Nephron progenitor cell (in vitro differentiated cells): ENCODE data around the gene KRTAP10-6.

Experiments
- DNase-seq: peaks from one replicate; pipeline ENCODE4 v3.0.0; 2021
- H3K27ac Mint-ChIP-seq: 2 replicates; pipeline ENCODE4 v1.8.0; 2021; ENCODE audit warnings: mild to moderate bottlenecking, moderate library complexity, mixed read lengths
- H3K27me3 Mint-ChIP-seq: 2 replicates; pipeline ENCODE4 v1.8.0; 2021; ENCODE audit warnings: mild to moderate bottlenecking, low read depth, mixed read lengths; ENCODE audit not compliant: poor library complexity
- H3K36me3 Mint-ChIP-seq: 2 replicates; pipeline ENCODE4 v1.8.0; 2021; ENCODE audit warnings: low read depth, mixed read lengths
- H3K4me1 Mint-ChIP-seq: 2 replicates; pipeline ENCODE4 v1.8.0; 2021; ENCODE audit warnings: mixed read lengths
- H3K4me3 Mint-ChIP-seq: 2 replicates; pipeline ENCODE4 v1.8.0; 2021; ENCODE audit warnings: mild to moderate bottlenecking, moderate library complexity, mixed read lengths
- H3K9me3 Mint-ChIP-seq: 2 replicates; pipeline ENCODE4 v1.8.0; 2021; ENCODE audit warnings: mild to moderate bottlenecking, moderate library complexity, mixed read lengths
- TF ChIP-seq, protein P1 (sequence below): fragments of 200-600 bp; sonication (generic); IDR thresholded peaks from 2 replicates; pipeline ENCODE4 v1.5.0; 2021; ENCODE audit warnings: antibody characterized with exemption

The KRTAP10-6 gene

GRCh38 chr21:44568261-44568660 is 24.0 kb downstream of the KRTAP10-6 start:
- Mint-ChIP-seq H3K4me3 (no peak overlapping the region), H3K27me3 (peaks cover 27% of the 10 kb centered on the region), H3K4me1 (no peaks in the 10 kb centered on the region), H3K9me3 (peaks cover 35% of the 10 kb centered on the region), H3K27ac (no peak overlapping the region), H3K36me3 (no peaks in the 10 kb centered on the region)
- TF ChIP-seq, protein P1, sequence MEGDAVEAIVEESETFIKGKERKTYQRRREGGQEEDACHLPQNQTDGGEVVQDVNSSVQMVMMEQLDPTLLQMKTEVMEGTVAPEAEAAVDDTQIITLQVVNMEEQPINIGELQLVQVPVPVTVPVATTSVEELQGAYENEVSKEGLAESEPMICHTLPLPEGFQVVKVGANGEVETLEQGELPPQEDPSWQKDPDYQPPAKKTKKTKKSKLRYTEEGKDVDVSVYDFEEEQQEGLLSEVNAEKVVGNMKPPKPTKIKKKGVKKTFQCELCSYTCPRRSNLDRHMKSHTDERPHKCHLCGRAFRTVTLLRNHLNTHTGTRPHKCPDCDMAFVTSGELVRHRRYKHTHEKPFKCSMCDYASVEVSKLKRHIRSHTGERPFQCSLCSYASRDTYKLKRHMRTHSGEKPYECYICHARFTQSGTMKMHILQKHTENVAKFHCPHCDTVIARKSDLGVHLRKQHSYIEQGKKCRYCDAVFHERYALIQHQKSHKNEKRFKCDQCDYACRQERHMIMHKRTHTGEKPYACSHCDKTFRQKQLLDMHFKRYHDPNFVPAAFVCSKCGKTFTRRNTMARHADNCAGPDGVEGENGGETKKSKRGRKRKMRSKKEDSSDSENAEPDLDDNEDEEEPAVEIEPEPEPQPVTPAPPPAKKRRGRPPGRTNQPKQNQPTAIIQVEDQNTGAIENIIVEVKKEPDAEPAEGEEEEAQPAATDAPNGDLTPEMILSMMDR = no peak
- no peak for DNase-seq

DNA sequence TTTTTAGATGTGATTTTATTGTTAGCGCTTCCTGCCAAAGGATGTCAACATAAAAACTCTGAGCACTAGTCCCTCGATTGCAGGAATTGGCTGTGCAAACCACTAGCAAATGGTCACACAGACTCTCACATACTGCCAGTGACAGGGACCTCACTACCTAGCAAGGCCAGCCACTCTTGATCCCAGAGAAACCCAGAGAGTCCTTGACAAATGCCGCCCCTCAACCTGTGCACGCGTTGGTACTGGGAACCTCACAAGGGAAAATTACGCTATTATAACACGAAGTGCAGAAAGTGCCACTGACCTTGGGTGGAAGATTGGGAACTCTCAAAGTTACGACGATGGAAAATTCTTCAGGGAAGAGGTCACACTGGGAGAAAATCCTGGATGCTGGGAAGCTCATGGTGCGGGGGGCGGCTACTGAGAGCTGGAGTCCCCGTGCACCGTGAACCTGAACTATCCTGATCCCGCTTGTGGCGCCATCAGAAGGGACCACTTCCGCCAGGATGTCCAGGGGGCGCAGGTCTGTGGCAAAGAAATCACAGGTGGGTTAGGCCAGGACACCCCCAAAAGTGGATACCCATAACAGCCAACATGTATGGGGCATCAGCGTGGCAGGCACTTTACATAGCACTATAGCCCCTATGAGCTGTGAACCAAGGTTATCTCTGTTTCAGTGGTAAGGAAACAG is 24.7 kb downstream of the KRTAP10-6 start:
- peaks cover 26% of the 10 kb centered on the region for H3K27me3 Mint-ChIP-seq
- no peak overlapping the region for H3K4me3 Mint-ChIP-seq
- peaks cover 29% of the 10 kb centered on the region for H3K9me3 Mint-ChIP-seq
- no peaks in the 10 kb centered on the region for H3K36me3 Mint-ChIP-seq
- no peaks in the 10 kb centered on the region for H3K4me1 Mint-ChIP-seq
- H3K27ac Mint-ChIP-seq = no peak overlapping the region
- TF ChIP-seq, protein P1 = no peak
- no peak for DNase-seq

- Mint-ChIP-seq H3K27ac (no peak overlapping the region), H3K9me3 (peaks cover 27% of the 10 kb centered on the region), H3K4me3 (no peak overlapping the region), H3K36me3 (no peaks in the 10 kb centered on the region), H3K4me1 (no peaks in the 10 kb centered on the region), H3K27me3 (peaks cover 29% of the 10 kb centered on the region)
- TF ChIP-seq, protein P1 = no peak
- no peak for DNase-seq
These were observed 25.9 kb downstream of the KRTAP10-6 start for GRCh38 chr21:44566403-44566802.

- DNase-seq = no peak
- H3K4me3 Mint-ChIP-seq = no peak overlapping the region
- TF ChIP-seq, protein P1 = no peak
- H3K9me3 Mint-ChIP-seq = peaks cover 28% of the 10 kb centered on the region
- H3K27ac Mint-ChIP-seq = no peak overlapping the region
- H3K4me1 Mint-ChIP-seq = no peaks in the 10 kb centered on the region
- H3K36me3 Mint-ChIP-seq = no peaks in the 10 kb centered on the region
- H3K27me3 Mint-ChIP-seq = peaks cover 23% of the 10 kb centered on the region
These were observed 27.3 kb downstream of the KRTAP10-6 start for GRCh38 chr21:44564886-44565598.

- H3K36me3 Mint-ChIP-seq = no peaks in the 10 kb centered on the region
- H3K9me3 Mint-ChIP-seq = peaks cover 28% of the 10 kb centered on the region
- no peak for DNase-seq
- no peak overlapping the region for H3K4me3 Mint-ChIP-seq
- TF ChIP-seq, protein P1 = no peak
- H3K27ac Mint-ChIP-seq = no peak overlapping the region
- no peaks in the 10 kb centered on the region for H3K4me1 Mint-ChIP-seq
- peaks cover 23% of the 10 kb centered on the region for H3K27me3 Mint-ChIP-seq
These were observed 28.2 kb downstream of the KRTAP10-6 start for GRCh38 chr21:44564099-44564498.
